Peyer's patch (tissue), 4 donors: ENCODE measurements around the gene OPCML.

Source experiments
- CTCF ChIP-seq, 6 experiments: fragments of 450-650 bp in 4 of 6; fragments of 200-600 bp in 2 of 6; sonication (generic) in 1 of 6; IDR thresholded peaks; one replicate each; pipeline ENCODE4 v1.5.1; 2017 to 2019; ENCODE audit warnings: antibody characterized with exemption in 6 of 6, mild to moderate bottlenecking in 3 of 6, moderate library complexity in 1 of 6
- POLR2A ChIP-seq, 2 donors: fragments of 450-650 bp; IDR thresholded peaks; one replicate each; pipeline ENCODE4 v1.5.1; 2017; ENCODE audit warnings: antibody characterized with exemption in 2 of 2, mild to moderate bottlenecking in 2 of 2, moderate library complexity in 2 of 2

- TF ChIP-seq POLR2A (IDR thresholded peaks at IDR 0.05), result no peak
- TF ChIP-seq CTCF (IDR thresholded peaks at IDR 0.05), result no peak
These were observed 1059.7 kb downstream of the OPCML start for GRCh38 chr11:132472411-132473172.
